ENCODE data around the gene CPVL. TPM values are rescaled to one million over a fixed set of nuclear protein-coding genes. Genes with fewer than 3 reads are reported as not detected.

The CPVL gene
- total RNA-seq, 1 donor from 2014 or later, result 0.51 TPM

- DNase-seq (ENCODE audit: low read depth in 2 of 2), result no peak
These were observed 10.6 kb upstream of the CPVL start for GRCh38 chr7:29156907-29157452.

- no peak for DNase-seq (ENCODE audit: low read depth in 2 of 2)
These were observed 7.7 kb upstream of the CPVL start for GRCh38 chr7:29154076-29154475.

- DNase-seq (ENCODE audit: low read depth in 2 of 2), result no peak
These were observed 4.5 kb upstream of the CPVL start for GRCh38 chr7:29150856-29151255.

- DNase-seq (ENCODE audit: low read depth in 2 of 2), result no peak
These were observed 2.7 kb upstream of the CPVL start for GRCh38 chr7:29149036-29149435.

GRCh38 chr7:29147821-29148220, 1.5 kb upstream of the CPVL start:
- no peak for DNase-seq (ENCODE audit: low read depth in 2 of 2)

GRCh38 chr7:29146888-29147609, 712 bp upstream of the CPVL start:
- no peak for DNase-seq (ENCODE audit: low read depth in 2 of 2)

- no peak for DNase-seq (ENCODE audit: low read depth in 2 of 2)
These were observed 732 bp downstream of the CPVL start for GRCh38 chr7:29145553-29146056.

- no peak for DNase-seq (ENCODE audit: low read depth in 2 of 2)
These were observed 2.6 kb downstream of the CPVL start for GRCh38 chr7:29143751-29144150.

- no peak for DNase-seq (ENCODE audit: low read depth in 2 of 2)
These were observed 4.2 kb downstream of the CPVL start for GRCh38 chr7:29142021-29142727.

- DNase-seq (ENCODE audit: low read depth in 2 of 2), result no peak
These were observed 5.4 kb downstream of the CPVL start for GRCh38 chr7:29140873-29141468.

- DNase-seq (ENCODE audit: low read depth in 2 of 2), result no peak
These were observed 6.5 kb downstream of the CPVL start for GRCh38 chr7:29139796-29140195.

- DNase-seq (ENCODE audit: low read depth in 2 of 2), result no peak
These were observed 7.1 kb downstream of the CPVL start for GRCh38 chr7:29139191-29139590.

- no peak for DNase-seq (ENCODE audit: low read depth in 2 of 2)
These were observed 7.7 kb downstream of the CPVL start for GRCh38 chr7:29138588-29138987.

GRCh38 chr7:29135846-29136245, 10.5 kb downstream of the CPVL start:
- no peak for DNase-seq (ENCODE audit: low read depth in 2 of 2)

GRCh38 chr7:29132980-29133379, 13.4 kb downstream of the CPVL start:
- DNase-seq (ENCODE audit: low read depth in 2 of 2), result no peak

- DNase-seq (ENCODE audit: low read depth in 2 of 2), result no peak
These were observed 14.7 kb downstream of the CPVL start for GRCh38 chr7:29131678-29132077.

- DNase-seq (ENCODE audit: low read depth in 2 of 2), result no peak
These were observed 16.2 kb downstream of the CPVL start for GRCh38 chr7:29130096-29130495.

- DNase-seq (ENCODE audit: low read depth in 2 of 2), result peak; percentile 16 to 70
These were observed 18.8 kb downstream of the CPVL start for GRCh38 chr7:29127527-29127926.

GRCh38 chr7:29126804-29127203, 19.5 kb downstream of the CPVL start:
- peak in 1 of 2 donors; percentile 24 for DNase-seq (ENCODE audit: low read depth in 2 of 2)

GRCh38 chr7:29123626-29124190, 22.6 kb downstream of the CPVL start:
- DNase-seq (ENCODE audit: low read depth in 2 of 2), result no peak

GRCh38 chr7:29122759-29123158, 23.6 kb downstream of the CPVL start:
- DNase-seq (ENCODE audit: low read depth in 2 of 2), result no peak

GRCh38 chr7:29122081-29122480, 24.3 kb downstream of the CPVL start:
- no peak for DNase-seq (ENCODE audit: low read depth in 2 of 2)

All from dermis microvascular lymphatic vessel endothelial cell (primary cell).